NOMO-1 treated with DMSO at 0.1 percent for 48 hours (cell line): Measurements from ENCODE around the gene NCAPH2.

ENCODE experiments used
- DNase-seq: peaks from one replicate; lab custom pipeline; 2025; ENCODE audit not compliant: unreplicated experiment; lab: John Stamatoyannopoulos, UW

NCAPH2 gene

DNA sequence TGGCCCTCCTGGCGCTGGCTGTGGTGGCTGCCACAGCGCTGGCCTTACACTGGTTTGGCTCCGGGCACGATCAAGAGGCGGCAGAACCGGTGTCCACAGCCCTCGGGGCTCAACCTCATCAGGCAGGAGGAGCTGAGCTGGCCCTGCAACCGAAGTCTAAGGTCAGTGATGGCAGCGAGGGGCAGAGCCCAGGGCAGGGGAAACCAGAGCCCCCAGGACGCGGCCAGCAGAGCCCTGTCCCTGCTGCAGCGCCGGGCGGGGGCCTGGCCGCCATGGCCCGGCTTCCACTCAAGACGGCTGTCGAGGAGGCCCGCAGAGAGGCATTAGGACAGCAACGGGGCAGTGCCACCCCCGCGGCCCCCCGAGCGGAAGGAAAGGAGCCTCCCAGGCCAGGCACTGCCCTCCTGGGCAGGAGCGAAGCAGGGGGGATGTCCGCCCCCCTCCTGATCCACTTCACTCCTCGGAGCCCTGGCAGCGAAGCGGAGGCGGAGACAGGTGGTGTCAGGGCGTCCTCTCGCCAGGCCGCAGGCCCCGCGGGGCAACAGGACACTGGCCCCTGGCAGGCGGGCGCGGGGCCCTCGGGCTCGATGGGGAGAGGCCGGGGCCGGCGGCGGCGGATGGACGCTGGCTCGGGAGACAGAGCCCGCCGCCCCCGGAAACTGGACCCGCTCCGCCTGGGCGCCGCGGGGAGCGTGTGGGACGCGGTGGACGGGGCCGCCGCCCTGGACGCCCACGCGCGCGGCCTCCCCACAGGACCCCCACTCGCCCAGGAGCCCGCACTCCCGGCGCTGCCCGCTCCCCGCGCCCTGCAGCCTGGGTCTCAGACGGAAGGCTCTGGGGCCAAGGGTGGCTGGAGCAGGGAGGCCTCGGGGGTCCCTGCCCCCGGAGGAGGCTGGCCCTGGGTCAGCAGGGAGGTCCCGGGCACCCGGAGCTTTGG, 38.6 kb downstream of the NCAPH2 start:
- DNase-seq: no peak

DNA sequence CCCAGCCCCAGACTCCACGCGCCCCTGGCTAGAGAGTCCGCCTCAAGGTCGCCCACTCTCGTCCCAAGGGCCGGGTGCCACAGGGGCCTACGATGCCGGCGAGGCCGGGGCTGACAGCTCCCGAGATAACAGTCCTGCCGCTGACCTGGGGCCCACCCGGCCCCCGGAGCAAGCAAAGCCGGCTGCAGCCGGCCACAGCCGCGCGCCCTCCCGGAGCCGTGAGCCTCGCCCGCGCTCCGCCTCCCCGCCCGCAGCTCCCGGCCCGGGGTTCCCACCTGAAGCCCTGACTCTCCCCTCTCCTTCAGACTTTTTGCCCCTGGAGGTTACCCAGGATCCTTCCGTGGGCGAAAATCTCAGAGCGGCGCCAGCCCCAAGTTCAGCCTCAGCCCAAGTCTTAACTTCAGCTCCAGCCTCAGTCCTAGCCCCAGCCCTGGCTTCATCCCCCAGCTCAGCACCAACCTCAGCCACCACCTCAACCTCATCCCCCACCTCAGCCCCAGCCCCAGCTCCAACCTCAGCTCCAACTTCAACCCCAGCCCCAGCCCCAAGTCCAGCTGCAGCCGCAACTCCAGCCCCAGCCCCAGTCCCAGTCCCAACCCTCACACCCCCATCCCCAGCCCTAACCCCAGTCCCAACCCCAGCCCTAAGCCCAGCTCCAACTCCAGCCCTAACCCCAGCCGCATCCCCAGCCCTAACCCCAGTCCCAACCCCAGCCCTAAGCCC, 39.4 kb downstream of the NCAPH2 start:
- no peak for DNase-seq

DNA sequence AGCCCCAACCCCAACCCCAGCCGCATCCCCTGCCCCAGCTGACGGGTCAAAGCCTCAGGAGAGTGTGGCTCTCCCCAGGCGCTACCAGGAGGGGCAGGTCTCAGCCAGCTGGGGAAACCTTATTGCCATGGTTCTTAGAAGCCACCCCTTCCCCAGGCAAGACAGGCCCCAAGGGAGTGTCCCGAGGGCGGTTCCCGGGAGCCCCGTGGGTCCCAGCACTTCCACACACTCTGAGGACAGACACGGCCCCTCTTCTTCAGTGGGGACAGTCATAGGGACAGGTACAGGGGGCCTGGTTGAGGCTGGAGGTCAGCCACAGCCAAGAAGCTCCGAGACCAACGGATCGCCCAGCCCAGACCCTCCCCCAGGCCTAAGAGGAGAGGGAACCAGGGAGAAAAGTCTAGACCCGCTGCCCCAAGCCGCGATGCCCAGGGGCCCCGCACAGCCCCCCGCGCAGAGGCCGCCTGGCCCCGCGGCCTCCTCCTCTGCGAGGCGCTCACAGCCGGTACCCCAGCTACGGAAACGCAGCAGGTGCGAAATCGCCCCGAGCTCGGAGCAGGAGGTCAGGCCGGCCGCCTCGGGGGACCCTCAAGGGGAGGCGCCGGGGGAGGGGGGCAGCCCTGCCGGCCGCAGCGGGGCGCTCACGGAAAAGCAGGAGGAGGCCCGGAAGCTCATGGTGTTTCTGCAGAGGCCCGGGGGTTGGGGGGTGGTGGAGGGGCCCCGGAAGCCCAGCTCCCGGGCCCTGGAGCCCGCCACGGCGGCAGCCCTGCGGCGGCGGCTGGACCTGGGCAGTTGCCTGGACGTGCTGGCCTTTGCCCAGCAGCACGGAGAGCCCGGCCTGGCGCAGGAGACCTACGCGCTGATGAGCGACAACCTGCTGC, 40.3 kb downstream of the NCAPH2 start:
- no peak for DNase-seq

DNA sequence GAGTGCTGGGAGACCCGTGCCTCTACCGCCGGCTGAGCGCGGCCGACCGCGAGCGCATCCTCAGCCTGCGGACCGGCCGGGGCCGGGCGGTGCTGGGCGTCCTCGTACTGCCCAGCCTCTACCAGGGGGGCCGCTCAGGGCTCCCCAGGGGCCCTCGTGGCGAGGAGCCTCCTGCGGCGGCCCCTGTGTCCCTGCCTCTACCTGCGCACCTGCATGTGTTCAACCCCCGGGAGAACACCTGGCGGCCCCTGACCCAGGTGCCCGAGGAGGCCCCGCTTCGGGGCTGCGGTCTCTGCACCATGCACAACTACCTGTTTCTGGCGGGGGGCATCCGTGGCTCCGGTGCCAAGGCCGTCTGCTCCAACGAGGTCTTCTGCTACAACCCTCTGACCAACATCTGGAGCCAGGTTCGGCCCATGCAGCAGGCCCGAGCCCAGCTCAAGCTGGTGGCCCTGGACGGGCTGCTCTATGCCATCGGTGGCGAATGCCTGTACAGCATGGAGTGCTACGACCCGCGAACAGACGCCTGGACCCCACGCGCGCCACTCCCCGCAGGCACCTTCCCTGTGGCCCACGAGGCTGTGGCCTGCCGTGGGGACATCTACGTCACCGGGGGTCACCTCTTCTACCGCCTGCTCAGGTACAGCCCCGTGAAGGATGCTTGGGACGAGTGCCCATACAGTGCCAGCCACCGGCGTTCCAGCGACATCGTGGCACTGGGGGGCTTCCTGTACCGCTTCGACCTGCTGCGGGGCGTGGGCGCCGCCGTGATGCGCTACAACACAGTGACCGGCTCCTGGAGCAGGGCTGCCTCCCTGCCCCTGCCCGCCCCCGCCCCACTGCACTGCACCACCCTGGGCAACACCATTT, 41.1 kb downstream of the NCAPH2 start:
- DNase-seq: no peak

DNA sequence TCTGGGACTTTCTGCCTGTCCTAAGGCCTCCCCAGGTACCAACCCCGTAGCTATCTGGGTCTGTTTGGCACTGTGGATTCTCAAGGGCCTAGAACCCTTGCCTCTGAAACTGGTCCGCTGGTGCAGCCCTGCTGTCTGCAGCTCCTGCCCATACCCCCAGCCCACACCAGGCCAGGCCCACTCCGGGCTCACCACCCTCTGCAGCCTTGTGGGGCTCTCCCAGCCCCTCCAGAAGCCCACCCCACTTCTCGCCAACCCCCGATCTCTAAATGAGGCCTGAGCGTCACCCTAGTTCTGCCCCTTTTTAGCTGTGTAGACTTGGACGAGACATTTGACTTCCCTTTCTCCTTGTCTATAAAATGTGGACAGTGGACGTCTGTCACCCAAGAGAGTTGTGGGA, 42.4 kb downstream of the NCAPH2 start:
- DNase-seq: no peak

DNA sequence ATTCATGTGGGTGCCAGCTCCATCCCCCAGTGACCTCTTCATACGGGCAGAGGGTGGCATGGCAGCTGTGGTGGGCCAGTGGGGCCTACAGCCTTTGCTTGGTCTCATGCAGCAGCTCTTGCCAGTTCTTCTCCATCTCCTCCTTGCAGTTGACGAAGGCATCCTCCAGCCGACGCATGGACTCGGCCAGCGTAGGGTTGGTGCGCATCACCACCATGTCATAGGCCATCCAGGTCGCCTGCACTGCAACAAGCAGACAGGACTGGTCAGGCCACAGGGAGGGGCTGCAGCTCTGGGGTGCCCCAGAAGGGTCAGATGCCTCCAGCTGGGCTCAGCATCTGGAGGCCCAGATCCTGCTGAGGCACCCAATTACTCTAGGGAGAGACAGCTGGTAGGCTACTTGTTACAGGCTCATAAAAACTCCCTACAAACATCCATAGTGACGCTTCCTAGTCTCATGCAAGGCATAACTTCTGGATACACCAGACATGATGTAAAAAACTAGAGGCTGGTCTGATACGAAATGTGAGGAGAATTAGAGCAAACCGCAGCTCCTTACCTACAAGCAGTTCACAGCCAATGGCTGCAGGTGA, 43.2 kb downstream of the NCAPH2 start:
- no peak for DNase-seq

DNA sequence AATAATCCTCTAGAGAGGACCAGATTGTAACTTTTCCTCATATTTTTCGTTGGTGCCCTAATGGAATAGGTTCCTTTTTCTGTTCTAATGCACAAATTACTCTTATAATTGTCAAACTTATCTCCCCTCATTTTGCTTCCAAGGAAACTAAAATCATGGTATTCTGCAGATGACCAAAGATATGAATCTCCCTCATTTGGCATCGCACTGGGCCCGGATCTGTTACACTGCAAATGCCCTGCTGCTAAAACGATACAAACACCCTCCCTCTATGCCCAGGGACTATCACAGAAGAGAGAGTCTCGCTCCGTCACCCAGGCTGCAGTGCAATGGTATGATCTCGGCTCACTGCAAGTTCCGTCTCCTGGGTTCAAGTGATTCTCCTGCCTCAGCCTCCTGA, 45.3 kb downstream of the NCAPH2 start:
- no peak for DNase-seq

DNA sequence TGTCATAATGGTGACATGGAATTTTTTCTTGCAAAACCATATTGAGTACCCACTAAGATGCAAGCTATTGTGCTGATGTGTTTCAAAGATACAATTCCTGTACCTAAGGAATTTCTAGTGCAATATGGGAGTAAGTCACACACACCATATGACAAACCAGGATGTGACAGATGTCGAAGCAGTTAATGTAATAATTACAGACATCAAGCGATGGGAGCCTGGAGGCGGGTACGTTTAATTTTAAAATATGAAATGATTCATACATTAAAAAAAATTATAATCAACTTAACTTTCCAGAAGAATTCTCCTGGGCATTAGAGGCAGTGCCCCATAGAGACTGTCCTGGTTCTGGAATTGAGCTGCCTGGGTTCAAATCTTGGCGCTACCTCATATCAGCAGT, 48.7 kb downstream of the NCAPH2 start:
- no peak for DNase-seq

DNA sequence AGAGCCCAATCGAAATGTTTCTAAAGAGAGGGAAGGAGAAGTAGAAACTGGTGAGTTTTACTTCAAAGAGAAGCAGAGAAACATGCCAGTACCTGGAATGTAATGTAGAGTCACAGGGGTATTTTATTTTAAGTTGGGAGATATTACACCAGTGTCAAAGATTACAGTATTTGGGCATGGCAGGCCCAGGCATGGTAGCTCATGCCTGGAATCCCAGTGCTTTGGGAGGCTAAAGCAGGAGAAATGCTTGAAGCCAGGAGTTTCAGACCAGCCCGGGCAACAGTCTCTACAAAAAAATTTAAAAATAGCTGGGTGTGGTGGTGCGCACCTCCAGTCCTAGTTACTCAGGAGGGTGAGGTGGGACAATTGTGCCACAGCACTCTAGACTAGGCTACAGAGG, 52.0 kb downstream of the NCAPH2 start:
- DNase-seq: no peak

DNA sequence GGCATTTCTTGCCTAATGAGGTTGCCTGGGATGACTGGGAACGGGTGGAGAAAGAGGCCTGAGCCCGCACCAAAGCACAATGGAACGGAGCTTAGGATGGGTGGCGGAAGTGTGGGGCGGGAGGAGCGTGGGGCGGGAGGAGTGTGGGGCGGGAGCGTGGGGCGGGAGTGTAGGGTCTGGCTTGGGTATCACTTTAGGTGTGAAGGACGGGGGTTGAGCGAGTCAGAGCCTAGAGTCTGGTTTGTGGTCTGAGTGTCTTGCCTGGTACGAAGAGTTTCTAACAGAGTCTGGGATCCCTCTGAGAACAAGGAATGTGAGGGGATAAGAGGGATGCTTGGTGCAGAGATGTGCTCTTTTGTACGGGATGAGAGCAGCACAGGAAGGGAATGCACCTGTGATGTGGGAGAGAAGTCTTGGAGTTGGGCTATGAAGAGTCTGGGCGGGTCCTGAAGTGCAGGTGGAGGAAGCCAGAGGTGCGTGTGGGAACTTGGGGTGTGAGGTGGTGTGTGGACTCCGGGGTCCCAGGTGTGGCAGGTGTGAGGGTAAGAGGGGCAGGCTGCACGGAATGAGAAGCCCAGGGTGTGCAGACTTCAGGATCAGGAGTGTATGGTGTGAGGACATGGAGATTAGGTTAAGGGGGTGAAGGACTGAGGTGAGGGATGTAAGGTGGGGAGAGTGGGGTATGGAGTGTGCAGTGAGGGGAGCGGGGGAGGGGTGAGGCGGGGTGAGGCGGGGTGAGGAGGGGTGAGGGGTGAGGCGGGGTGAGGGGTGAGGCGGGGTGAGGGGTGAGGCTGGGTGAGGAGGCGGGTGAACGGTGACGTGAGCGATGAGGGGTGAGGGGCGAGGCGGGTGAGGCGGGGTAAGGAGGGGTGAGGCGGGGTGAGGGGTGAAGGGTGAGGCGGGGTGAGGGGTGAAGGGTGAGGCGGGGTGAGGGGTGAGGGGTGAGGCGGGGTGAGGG, 53.7 kb downstream of the NCAPH2 start:
- no peak for DNase-seq

DNA sequence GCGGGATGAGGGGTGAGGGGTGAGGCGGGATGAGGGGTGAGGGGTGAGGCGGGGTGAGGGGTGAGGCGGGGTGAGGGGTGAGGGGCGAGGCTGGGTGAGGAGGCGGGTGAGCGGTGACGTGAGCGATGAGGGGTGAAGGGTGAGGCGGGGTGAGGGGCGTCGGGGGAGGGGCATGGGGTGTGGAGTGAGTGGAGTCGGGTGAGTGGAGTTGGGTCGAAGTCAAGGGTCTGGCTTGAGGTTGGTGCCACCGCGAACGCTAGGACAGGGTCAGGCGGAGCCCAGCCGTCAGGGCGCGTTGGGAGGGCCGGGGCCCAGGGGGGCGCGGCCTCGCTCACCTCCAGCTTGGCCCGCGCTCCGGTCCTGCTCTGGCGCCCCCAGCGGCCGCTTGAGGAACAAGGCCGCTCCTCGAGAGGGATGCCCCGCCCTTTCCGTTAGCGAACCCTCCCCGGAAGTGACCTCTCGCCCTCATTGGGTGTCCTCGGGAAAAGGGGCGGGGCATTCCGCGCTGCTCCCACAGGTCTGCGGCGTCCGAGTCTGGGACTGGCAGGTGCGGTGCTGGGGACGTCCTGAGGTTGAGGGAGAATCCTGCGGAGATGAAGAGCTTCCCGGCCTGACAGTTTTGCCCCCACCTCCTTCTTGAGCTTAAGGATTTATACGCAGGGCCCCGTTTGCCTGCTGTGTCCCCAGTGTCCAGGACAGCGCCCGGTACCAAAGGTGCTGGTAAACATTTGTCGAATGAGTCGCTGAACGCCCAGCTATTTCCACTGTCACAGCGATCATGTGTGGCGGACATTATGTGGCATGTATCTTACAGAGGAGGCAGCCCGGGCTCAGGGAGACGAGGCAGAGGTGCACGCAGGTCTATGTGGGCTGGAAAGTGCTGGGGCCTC, 54.7 kb downstream of the NCAPH2 start, which contains the start of gene SYCE3:
Gene SYCE3 (minus strand): TSS at position 397 of the 890 bp plus-strand sequence. CDS start 6,514 bp downstream, outside the sequence.
- DNase-seq: peak; percentile 95

DNA sequence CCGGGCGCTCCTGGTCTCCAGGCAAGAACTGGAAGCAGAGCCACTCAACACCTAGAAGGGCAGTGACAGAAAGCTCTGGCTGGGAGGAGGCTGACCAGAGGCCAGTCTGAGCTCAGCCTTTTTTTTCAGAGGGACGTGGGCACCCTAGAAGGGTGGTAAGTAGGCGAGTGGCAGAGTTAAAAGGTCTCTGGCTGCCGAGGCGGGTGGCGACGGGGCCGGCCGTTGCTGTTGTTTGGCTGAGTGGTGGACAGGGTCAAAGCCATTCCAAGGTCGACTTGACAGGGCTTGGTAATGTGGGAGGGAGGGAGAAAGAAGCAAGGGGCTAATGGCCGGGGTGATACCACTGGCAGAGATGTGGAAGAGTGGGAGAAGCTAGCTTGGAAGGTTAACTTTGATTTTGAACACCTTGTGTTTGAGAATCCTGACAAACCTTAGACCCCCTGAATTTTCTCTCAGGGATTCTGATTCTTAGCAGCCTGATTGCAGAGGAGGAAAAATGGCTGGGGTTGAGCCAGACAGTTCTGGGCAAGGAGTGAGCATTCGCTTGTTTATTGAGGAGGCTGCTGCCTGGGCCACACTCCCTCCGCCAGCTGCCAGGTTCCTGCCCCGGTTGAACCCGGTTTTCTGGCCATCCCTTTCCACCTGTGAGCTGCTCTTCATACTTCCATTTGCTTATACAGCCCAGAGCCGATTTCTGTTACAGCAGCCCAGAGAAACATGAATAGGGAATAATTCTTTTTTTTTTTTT, 55.6 kb downstream of the NCAPH2 start:
- no peak for DNase-seq

DNA sequence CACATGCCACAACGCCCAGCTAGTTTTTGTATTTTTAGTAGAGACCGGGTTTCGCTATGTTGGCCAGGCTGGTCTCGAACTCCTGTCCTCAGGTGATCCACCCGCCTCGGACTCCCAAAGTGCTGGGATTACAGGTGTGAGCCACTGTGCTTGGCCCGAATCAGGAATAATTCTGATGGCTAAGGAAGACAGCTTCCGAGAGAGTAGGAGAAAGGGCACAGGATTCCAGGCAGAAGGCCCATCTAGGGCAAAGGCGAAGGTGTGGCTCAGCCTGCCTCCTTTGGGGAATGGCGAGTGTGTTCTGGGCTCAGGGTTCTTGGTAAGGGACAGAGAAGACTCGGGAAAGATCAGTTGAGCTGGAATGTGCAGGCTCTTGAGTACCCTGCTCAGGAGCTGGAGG, 56.3 kb downstream of the NCAPH2 start:
- DNase-seq: no peak

DNA sequence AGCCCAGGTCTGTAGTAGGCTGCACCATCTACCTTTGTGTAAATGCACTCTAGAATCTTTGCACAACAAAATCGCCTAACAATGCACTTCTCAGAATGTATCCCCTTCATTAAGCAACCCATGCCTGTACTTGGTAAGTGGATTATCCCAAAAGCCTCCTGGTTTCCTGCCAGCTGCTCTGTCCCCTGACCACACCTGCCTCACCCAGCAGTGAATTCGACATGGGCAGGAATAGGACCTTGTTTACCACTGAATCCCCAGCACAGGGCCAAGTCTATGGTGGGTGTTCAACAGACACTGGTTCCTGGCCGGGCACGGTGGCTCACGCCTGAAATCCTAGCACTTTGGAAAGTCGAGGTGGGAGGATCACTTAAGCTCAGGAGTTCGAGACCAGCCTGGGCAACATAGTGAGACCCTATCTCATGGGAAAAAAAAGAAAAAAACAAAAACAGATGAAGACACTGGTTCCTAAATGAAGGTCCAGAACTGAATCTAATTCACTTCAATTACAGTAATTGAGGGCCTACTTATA, 59.8 kb downstream of the NCAPH2 start:
- DNase-seq: no peak

DNA sequence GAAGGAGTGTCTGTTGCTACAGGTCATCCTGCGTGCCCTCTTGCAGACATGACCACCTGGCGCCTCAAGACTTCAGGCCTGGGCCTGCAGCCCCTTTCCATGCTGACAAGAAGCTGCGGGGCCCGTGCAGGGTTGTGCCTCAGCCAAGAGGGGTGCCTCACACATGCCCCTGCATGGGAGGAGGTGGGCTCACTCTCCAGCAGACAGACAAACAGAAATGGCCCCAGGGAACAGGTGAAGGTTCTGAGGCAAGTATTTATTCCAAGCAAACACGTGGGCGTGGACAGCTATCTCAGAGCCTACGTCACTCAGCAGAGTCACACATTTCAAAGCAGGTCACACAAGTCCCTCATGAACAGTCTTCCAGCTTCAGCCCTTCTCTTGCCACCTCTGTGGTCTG, 60.6 kb downstream of the NCAPH2 start:
- no peak for DNase-seq

DNA sequence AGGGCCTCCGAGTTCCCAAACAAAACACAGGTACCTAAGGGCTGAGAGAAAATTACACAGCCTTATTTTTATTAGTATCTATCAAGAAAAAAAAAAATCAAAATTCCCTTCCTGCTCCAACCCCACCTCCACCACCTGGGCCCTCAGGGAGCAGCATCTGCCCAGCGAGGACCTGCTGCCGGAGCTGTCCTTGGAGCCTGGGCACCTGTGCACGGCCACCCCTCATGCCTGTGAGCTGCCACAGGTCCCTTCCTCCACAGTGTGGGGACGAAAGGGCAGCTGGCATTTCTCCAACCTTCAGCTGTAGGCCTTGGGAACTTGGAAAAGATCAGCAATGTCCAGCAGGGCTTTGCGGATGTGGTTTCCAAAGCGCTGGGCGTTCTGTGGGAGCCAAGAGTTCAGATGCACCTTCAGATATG, 61.0 kb downstream of the NCAPH2 start:
- DNase-seq: no peak
